Measurements from ENCODE around the gene ADIPOR2. TPM values are rescaled to one million over a fixed set of nuclear protein-coding genes. Genes with fewer than 3 reads are reported as not detected.

ADIPOR2 gene
- total RNA-seq, 1 experiment from 2014 or later: 58.5 TPM

Small RNA genes within 50 kb of the gene (microRNA-seq; reads per million reads assigned to microRNA genes)
- gene MIR3649: not detected

Other genes starting within 250 kb of the ADIPOR2 start
- 9.4 and 10.1 TPM in 2 replicates for gene FBXL14, start 96.5 kb upstream of the ADIPOR2 start, total RNA-seq (2022)
- 0.21 and 0.44 TPM in 2 replicates for gene WNT5B, start 61.8 kb upstream of the ADIPOR2 start, total RNA-seq (2022)
- not detected in 2 replicates for gene LRTM2, start 129.5 kb downstream of the ADIPOR2 start, total RNA-seq (2022)
- gene CACNA2D4, start 227.6 kb downstream of the ADIPOR2 start, total RNA-seq (2022): not detected in 2 replicates